ENCODE results near the gene IL1R2. TPM values are rescaled to one million over a fixed set of nuclear protein-coding genes. Genes with fewer than 3 reads are reported as not detected.

The IL1R2 gene
- total and polyA plus RNA-seq, 2 experiments from 2014 or later, result not detected

GRCh38 chr2:102057502-102058292, 65.9 kb downstream of the IL1R2 start (continued):
- TF ChIP-seq REST (IDR thresholded peaks at IDR 0.05; ENCODE audit: unreplicated experiment) (no peak), CREB1 (CRISPR knock-in tag; IDR thresholded peaks at IDR 0.05; ENCODE audit: low read depth) (no peak), ZNF114 (CRISPR knock-in tag; IDR thresholded peaks at IDR 0.05) (no peak)

- H3K4me3 ChIP-seq, result no peak overlapping the region
- H3K9me2 ChIP-seq (ENCODE audit: insufficient read depth), result peaks cover 6% of the 10 kb centered on the region; the same call in 1 of the 2 replicates
- Mint-ChIP-seq H3K27me3 (ENCODE audit: insufficient read depth, low read depth, poor library complexity) (no peaks in the 10 kb centered on the region), H3K4me1 (no peaks in the 10 kb centered on the region; the same call in 2 of the 3 replicates), H3K27ac (no peak overlapping the region), H3K4me3 (no peak overlapping the region), H3K36me3 (ENCODE audit: low read depth) (no peaks in the 10 kb centered on the region), H3K9me3 (no peaks in the 10 kb centered on the region)
- DNase-seq (ENCODE audit: low spot score), result no peak
- no peak overlapping the region for H3K27ac ChIP-seq (ENCODE audit: low read depth)
- H3K36me3 ChIP-seq (ENCODE audit: insufficient read depth), result no peaks in the 10 kb centered on the region
- H3K27me3 ChIP-seq (ENCODE audit: insufficient read depth), result no peaks in the 10 kb centered on the region
- no peak overlapping the region for H3K4me2 ChIP-seq
- H3K79me2 ChIP-seq (replicated peaks; ENCODE audit: insufficient read depth), result no peaks in the 10 kb centered on the region
- H3K4me1 ChIP-seq (ENCODE audit: insufficient read depth), result no peaks in the 10 kb centered on the region
- no peaks in the 10 kb centered on the region for H3F3A ChIP-seq (replicated peaks; ENCODE audit: low read depth)
- H2AFZ ChIP-seq, result no peak overlapping the region
- no peak for ATAC-seq
- H4K20me1 ChIP-seq (replicated peaks; ENCODE audit: insufficient read depth), result no peaks in the 10 kb centered on the region
- TF ChIP-seq, protein P1, sequence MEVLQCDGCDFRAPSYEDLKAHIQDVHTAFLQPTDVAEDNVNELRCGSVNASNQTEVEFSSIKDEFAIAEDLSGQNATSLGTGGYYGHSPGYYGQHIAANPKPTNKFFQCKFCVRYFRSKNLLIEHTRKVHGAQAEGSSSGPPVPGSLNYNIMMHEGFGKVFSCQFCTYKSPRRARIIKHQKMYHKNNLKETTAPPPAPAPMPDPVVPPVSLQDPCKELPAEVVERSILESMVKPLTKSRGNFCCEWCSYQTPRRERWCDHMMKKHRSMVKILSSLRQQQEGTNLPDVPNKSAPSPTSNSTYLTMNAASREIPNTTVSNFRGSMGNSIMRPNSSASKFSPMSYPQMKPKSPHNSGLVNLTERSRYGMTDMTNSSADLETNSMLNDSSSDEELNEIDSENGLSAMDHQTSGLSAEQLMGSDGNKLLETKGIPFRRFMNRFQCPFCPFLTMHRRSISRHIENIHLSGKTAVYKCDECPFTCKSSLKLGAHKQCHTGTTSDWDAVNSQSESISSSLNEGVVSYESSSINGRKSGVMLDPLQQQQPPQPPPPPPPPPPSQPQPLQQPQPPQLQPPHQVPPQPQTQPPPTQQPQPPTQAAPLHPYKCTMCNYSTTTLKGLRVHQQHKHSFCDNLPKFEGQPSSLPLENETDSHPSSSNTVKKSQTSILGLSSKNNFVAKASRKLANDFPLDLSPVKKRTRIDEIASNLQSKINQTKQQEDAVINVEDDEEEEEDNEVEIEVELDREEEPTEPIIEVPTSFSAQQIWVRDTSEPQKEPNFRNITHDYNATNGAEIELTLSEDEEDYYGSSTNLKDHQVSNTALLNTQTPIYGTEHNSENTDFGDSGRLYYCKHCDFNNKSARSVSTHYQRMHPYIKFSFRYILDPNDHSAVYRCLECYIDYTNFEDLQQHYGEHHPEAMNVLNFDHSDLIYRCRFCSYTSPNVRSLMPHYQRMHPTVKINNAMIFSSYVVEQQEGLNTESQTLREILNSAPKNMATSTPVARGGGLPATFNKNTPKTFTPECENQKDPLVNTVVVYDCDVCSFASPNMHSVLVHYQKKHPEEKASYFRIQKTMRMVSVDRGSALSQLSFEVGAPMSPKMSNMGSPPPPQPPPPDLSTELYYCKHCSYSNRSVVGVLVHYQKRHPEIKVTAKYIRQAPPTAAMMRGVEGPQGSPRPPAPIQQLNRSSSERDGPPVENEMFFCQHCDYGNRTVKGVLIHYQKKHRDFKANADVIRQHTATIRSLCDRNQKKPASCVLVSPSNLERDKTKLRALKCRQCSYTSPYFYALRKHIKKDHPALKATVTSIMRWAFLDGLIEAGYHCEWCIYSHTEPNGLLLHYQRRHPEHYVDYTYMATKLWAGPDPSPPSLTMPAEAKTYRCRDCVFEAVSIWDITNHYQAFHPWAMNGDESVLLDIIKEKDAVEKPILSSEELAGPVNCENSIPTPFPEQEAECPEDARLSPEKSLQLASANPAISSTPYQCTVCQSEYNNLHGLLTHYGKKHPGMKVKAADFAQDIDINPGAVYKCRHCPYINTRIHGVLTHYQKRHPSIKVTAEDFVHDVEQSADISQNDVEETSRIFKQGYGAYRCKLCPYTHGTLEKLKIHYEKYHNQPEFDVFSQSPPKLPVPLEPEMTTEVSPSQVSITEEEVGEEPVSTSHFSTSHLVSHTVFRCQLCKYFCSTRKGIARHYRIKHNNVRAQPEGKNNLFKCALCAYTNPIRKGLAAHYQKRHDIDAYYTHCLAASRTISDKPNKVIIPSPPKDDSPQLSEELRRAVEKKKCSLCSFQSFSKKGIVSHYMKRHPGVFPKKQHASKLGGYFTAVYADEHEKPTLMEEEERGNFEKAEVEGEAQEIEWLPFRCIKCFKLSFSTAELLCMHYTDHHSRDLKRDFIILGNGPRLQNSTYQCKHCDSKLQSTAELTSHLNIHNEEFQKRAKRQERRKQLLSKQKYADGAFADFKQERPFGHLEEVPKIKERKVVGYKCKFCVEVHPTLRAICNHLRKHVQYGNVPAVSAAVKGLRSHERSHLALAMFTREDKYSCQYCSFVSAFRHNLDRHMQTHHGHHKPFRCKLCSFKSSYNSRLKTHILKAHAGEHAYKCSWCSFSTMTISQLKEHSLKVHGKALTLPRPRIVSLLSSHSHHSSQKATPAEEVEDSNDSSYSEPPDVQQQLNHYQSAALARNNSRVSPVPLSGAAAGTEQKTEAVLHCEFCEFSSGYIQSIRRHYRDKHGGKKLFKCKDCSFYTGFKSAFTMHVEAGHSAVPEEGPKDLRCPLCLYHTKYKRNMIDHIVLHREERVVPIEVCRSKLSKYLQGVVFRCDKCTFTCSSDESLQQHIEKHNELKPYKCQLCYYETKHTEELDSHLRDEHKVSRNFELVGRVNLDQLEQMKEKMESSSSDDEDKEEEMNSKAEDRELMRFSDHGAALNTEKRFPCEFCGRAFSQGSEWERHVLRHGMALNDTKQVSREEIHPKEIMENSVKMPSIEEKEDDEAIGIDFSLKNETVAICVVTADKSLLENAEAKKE (CRISPR knock-in tag; IDR thresholded peaks at IDR 0.05), result no peak
- no peak for TF ChIP-seq ZNF331 (CRISPR knock-in tag; IDR thresholded peaks at IDR 0.05; ENCODE audit: low read depth)
- no peak for TF ChIP-seq JUNB (IDR thresholded peaks at IDR 0.05; ENCODE audit: unreplicated experiment)
- no peak for TF ChIP-seq EZH2 (IDR thresholded peaks at IDR 0.05; ENCODE audit: low read depth, unreplicated experiment)
- no peak for TF ChIP-seq ZNF114 (CRISPR knock-in tag; IDR thresholded peaks at IDR 0.05)
- TF ChIP-seq, protein P2, sequence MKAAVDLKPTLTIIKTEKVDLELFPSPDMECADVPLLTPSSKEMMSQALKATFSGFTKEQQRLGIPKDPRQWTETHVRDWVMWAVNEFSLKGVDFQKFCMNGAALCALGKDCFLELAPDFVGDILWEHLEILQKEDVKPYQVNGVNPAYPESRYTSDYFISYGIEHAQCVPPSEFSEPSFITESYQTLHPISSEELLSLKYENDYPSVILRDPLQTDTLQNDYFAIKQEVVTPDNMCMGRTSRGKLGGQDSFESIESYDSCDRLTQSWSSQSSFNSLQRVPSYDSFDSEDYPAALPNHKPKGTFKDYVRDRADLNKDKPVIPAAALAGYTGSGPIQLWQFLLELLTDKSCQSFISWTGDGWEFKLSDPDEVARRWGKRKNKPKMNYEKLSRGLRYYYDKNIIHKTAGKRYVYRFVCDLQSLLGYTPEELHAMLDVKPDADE (IDR thresholded peaks at IDR 0.05), result no peak
- TF ChIP-seq CTCF (conservative IDR thresholded peaks at IDR 0.05; ENCODE audit: low read depth in 2 of 2), result no peak
- no peak for TF ChIP-seq STAT1 (IDR thresholded peaks at IDR 0.05; ENCODE audit: unreplicated experiment)
- no peak for TF ChIP-seq CREB1 (CRISPR knock-in tag; IDR thresholded peaks at IDR 0.05; ENCODE audit: low read depth)
- no peak for TF ChIP-seq POLR2AphosphoS5 (IDR thresholded peaks at IDR 0.05; ENCODE audit: low read depth)
Observed at GRCh38 chr2:102058293-102058833, 66.6 kb downstream of the IL1R2 start.

Measured in GM23338 (cell line).